ENCODE data around the gene WSCD1.

The WSCD1 gene

GRCh38 chr17:6069539-6070429 is at the start of gene WSCD1:
WSCD1 (plus strand) TSS chr17:6070379; CDS start chr17:6080659, 10,280 bp downstream.
- DNase-seq (ENCODE audit: low spot score): peak; percentile 61

GRCh38 chr17:6021011-6021400 is 49.2 kb upstream of the WSCD1 start:
- no peak for DNase-seq (ENCODE audit: low spot score)

GRCh38 chr17:6021627-6022026 is 48.6 kb upstream of the WSCD1 start:
- DNase-seq (ENCODE audit: low spot score): no peak

- DNase-seq (ENCODE audit: low spot score): no peak
Observed at GRCh38 chr17:6023036-6023831, 46.9 kb upstream of the WSCD1 start.

GRCh38 chr17:6024576-6024975 is 45.6 kb upstream of the WSCD1 start:
- DNase-seq (ENCODE audit: low spot score): no peak

- no peak for DNase-seq (ENCODE audit: low spot score)
Observed at GRCh38 chr17:6027342-6028024, 42.7 kb upstream of the WSCD1 start.

GRCh38 chr17:6028294-6028693 is 41.9 kb upstream of the WSCD1 start:
- no peak for DNase-seq (ENCODE audit: low spot score)

DNA sequence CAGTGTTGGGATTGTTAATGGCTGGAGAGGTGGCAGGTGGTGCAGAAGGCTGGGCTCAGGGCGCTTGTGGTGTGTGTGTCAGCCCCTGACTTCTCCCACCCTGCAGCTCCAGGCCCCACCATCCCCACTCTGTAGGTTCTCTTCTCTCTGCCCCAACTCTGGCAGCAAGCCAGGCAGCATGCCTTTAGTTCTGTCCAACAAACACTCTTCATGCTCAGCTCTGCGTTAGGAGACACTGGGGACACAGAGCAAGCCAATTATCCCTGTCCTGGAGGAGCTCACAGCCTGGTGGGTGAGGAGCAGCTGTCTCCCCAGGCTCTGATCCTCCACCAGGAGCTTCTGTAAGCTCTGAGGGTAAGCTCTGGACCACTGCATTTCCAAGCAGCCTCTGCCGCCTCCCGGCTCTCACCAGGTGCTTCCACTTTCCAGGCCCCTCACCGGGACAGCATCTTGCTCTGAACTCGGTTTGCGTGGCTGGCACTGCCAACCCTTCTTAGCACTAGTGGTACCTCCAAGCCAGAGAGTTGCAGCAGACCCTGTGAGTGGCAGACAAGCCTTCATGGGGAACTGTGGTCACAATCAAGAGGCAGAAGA is 34.3 kb upstream of the WSCD1 start:
- no peak for DNase-seq (ENCODE audit: low spot score)

- DNase-seq (ENCODE audit: low spot score): no peak
Observed at GRCh38 chr17:6040504-6040903, 29.7 kb upstream of the WSCD1 start.

DNA sequence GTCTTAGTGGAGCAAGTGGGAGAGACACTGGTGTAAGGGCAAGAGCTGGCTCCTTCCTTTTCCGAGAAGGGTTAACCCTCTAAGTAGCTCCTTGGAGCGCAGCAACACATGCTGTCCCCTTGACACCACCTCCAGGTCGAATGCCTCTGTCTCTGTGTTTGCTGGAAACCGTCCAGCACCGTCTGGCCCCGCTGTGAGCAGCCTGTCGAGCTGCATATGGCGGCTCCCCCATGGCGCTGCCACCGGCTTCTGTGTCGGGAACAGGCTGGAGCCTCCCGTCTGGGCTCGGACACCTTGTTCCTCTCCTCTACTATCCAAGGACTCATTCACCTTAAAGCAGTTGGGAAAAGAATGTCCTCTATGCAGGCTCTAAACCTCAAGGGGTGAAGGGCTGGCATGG is 28.9 kb upstream of the WSCD1 start:
- no peak for DNase-seq (ENCODE audit: low spot score)

DNA sequence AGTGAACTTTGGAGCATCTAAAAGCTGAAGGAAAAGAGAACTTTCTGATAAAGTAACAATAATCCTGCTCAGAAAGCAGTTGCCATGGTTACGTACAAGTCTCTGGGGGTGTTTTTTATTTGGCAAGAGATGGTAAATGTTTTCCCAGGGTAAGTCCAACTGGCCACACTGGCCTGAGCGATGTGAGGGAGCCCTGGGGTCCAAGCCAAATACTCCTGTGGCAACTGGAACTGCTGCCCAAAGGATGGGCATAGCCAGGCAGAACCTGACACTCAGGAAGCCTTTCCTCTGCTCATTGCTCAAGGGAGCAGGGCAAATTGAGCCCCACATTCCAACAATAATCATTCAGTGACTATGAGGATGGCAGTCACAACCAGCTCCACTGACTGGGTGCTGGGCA is 26.8 kb upstream of the WSCD1 start:
- DNase-seq (ENCODE audit: low spot score): no peak

GRCh38 chr17:6044261-6044660 is 25.9 kb upstream of the WSCD1 start:
- no peak for DNase-seq (ENCODE audit: low spot score)

- no peak for DNase-seq (ENCODE audit: low spot score)
Observed at GRCh38 chr17:6045621-6046357, 24.4 kb upstream of the WSCD1 start.

- DNase-seq (ENCODE audit: low spot score): no peak
Observed at GRCh38 chr17:6046431-6046830, 23.7 kb upstream of the WSCD1 start.

GRCh38 chr17:6046931-6047330 is 23.2 kb upstream of the WSCD1 start:
- DNase-seq (ENCODE audit: low spot score): no peak

DNA sequence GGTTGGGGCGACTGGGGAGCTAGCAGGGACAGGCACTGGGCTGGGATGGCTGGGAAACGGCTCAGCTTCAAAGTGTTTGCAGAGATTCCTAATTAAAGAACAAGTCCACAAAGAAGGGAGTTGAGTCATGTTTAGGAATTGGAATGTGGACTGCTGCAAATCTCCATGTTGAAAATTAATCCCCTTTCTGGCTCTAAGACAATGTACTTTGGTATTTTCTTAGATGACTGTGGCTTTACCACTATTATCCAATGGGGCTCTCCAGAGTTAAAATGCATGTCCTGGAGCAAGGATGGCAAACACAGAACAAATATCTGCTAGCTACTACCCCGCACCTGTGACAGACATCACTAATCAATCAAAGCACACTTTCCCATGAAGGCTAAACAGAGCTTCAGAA is 22.2 kb upstream of the WSCD1 start:
- no peak for DNase-seq (ENCODE audit: low spot score)

- DNase-seq (ENCODE audit: low spot score): no peak
Observed at GRCh38 chr17:6048486-6048885, 21.7 kb upstream of the WSCD1 start.

- DNase-seq (ENCODE audit: low spot score): no peak
Observed at GRCh38 chr17:6052926-6053325, 17.3 kb upstream of the WSCD1 start.

DNA sequence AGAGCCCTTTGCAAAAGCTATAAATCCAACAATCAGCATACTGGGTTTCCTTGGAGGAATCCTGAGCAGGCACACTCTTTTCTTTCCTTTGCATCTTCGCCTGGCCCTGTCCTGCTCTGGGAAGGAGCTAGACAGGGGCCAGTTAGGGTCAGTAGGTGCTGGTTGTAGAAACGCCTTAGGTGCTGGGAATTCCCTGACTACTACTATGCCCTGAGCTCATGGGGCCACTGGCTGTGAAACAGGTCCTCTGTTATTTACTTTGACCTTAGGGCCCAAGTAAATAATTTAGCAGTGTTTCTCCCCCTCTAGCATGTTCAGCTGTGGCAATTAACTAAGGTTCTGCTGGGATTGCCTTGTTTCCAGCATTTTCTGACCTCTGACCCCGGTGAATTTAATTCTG is 15.8 kb upstream of the WSCD1 start:
- no peak for DNase-seq (ENCODE audit: low spot score)

DNA sequence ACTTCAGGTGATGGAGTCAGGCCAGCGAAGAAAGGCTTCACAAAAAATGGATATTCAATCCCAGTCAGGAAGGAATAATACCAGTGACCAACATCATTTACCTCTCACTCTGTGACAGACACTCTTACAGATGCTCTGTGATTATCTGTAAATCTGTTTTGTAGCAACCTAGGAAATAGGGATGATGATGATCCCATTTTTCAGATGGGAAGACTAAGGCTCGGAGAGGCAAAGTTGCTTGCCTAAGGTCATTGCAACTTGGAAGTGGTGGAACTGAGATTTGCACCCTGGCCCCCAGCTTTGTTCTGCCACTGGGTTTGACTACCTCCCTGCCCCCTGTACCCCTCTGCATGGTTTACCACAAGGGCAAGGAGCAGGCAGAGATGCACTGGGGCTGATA is 14.1 kb upstream of the WSCD1 start:
- DNase-seq (ENCODE audit: low spot score): no peak

- DNase-seq (ENCODE audit: low spot score): no peak
Observed at GRCh38 chr17:6057562-6057961, 12.6 kb upstream of the WSCD1 start.

GRCh38 chr17:6059406-6059805 is 10.8 kb upstream of the WSCD1 start:
- no peak for DNase-seq (ENCODE audit: low spot score)

Measured in GM03348 (cell line).